K562 (cell line): ENCODE results near the gene POR.

Source experiments
- NR3C1 ChIP-seq: sonication (generic); formaldehyde crosslinking; IDR thresholded peaks from 2 replicates; pipeline ENCODE4 v1.8.1; 2022; ENCODE audit warnings: missing genetic modification reagents
- TCF3 ChIP-seq: sonication (generic); formaldehyde crosslinking; IDR thresholded peaks from 2 replicates; pipeline ENCODE4 v1.4.0; 2020; ENCODE audit warnings: mild to moderate bottlenecking, missing genetic modification reagents
- ZNF41 ChIP-seq: fragments of 250-450 bp; sonication (Bioruptor Pico); conservative IDR thresholded peaks from 2 replicates; pipeline ENCODE4 v1.4.0; 2020; ENCODE audit warnings: mild to moderate bottlenecking

DNA sequence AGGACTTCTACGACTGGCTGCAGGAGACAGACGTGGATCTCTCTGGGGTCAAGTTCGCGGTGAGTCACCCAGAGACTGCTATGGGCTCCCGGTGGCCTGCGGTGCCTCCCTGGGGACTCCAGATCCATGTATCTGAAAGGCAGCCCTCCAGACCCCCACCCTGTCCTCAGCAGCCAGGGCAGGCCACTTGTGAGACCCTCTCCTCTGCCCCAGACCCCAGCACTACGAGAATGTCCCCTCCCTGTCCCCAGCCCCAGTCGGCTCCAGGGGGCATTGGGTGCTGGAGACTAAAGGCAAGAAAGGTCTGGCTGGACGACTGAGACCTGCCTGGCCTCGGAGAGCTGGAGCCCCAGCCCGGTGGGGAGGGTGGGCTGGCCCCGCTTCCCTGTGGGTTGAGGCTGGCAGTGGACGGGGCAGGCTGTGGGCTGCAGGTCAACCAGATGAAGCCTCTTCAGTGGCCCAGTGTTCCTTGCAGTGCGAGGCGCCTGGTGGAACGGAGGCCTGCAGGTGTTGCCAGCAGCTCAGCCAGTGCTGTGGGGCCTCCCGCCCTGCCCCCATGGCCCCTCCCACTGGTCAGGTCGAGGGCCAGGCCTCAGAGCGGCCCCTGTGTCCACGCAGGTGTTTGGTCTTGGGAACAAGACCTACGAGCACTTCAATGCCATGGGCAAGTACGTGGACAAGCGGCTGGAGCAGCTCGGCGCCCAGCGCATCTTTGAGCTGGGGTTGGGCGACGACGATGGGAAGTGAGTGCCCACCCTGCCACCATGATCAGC lies 65.7 kb downstream of the POR start:
- no peak for TF ChIP-seq TCF3 (CRISPR knock-in tag)
- TF ChIP-seq ZNF41 (CRISPR knock-in tag) = no peak
- TF ChIP-seq NR3C1 = no peak
